HepG2 (cell line): ENCODE results near the gene SLC9A8. TPM values are rescaled to one million over a fixed set of nuclear protein-coding genes. Genes with fewer than 3 reads are reported as not detected.

Experiments
- GPBP1L1 ChIP-seq: sonication (generic); formaldehyde crosslinking; IDR thresholded peaks from 2 replicates; pipeline ENCODE4 v1.5.0; 2020; ENCODE audit warnings: mild to moderate bottlenecking, missing genetic modification reagents
- STAG1 ChIP-seq: sonication (generic); formaldehyde crosslinking; IDR thresholded peaks from 2 replicates; pipeline ENCODE4 v1.4.0; 2020; ENCODE audit warnings: missing genetic modification reagents
- ZBTB10 ChIP-seq: sonication (generic); formaldehyde crosslinking; IDR thresholded peaks from 2 replicates; pipeline ENCODE4 v1.4.0; 2020; ENCODE audit warnings: missing genetic modification reagents, borderline replicate concordance
- ZEB1 ChIP-seq: IDR thresholded peaks from 2 replicates; pipeline ENCODE4 v1.6.1; 2012; ENCODE audit warnings: mild to moderate bottlenecking, low read depth, inconsistent platforms; ENCODE audit not compliant: insufficient replicate concordance
- ZNF33A ChIP-seq: sonication (generic); formaldehyde crosslinking; IDR thresholded peaks from 2 replicates; pipeline ENCODE4 v1.5.1; 2020; ENCODE audit warnings: missing genetic modification reagents, mild to moderate bottlenecking, moderate library complexity, borderline replicate concordance
- ZNF552 ChIP-seq: sonication (generic); formaldehyde crosslinking; IDR thresholded peaks from 2 replicates; pipeline ENCODE4 v1.9.0; 2022; ENCODE audit warnings: missing genetic modification reagents, mild to moderate bottlenecking, borderline replicate concordance
- ZNF589 ChIP-seq: sonication (generic); formaldehyde crosslinking; conservative IDR thresholded peaks from 2 replicates; pipeline ENCODE4 v1.8.0; 2022; ENCODE audit warnings: mild to moderate bottlenecking, moderate library complexity, missing genetic modification reagents
- ZNF660 ChIP-seq: sonication (generic); formaldehyde crosslinking; IDR thresholded peaks from 2 replicates; pipeline ENCODE4 v1.5.1; 2020; ENCODE audit warnings: mild to moderate bottlenecking, low read depth, missing genetic modification reagents, borderline replicate concordance
- ZNF841 ChIP-seq: sonication (generic); formaldehyde crosslinking; IDR thresholded peaks from 2 replicates; pipeline ENCODE4 v1.8.1; 2023; ENCODE audit warnings: missing genetic modification reagents, borderline replicate concordance
- polyA plus RNA-seq, 8 experiments: library from polyadenylated mRNA; depleted of rRNA in 3 of 8; stranded (reverse) in 7 of 8; unstranded in 1 of 8; fragments of >200 nt; fragmentation: Illumina TruSeq in 4 of 8; extraction: Trizol in 4 of 8; gene quantifications; 2 replicates each; pipeline versions ENCODE4 v1.2.1 to v1.2.3, GENCODE V29; 2011 to 2016; ENCODE audit warnings: low read depth in 4 of 8, missing spikeins in 1 of 8, mixed read lengths in 1 of 8; ENCODE audit not compliant: insufficient read depth in 1 of 8
- total RNA-seq, 5 experiments: library from RNA; depleted of rRNA; stranded (reverse); fragments of >200 nt; fragmentation: Illumina TruSeq; extraction: Trizol; gene quantifications; 2 replicates each; pipeline ENCODE4 v1.2.3, GENCODE V29; 2016; ENCODE audit warnings: low read depth in 1 of 5

SLC9A8 gene
- total and polyA plus RNA-seq, 2 of the 13 experiments (the other 11 are each of a cell fraction or from before 2014, with no cell fraction given): 4.1 to 7.4 TPM

- TF ChIP-seq ZNF660 (CRISPR knock-in tag) (no peak), ZNF589 (CRISPR knock-in tag) (no peak), ZEB1 (peak; percentile 100), STAG1 (peak; percentile 62), ZNF552 (CRISPR knock-in tag) (no peak), GPBP1L1 (CRISPR knock-in tag) (no peak), ZNF841 (no peak), ZBTB10 (CRISPR knock-in tag) (peak; percentile 40; the same call in 1 of the 2 replicates), ZNF33A (CRISPR knock-in tag) (no peak)
Measured at GRCh38 chr20:49889935-49890333, 77.3 kb downstream of the SLC9A8 start (continued).
